Measurements from ENCODE around the gene DCLRE1B. TPM values are rescaled to one million over a fixed set of nuclear protein-coding genes. Genes with fewer than 3 reads are reported as not detected.

DCLRE1B gene
- total and polyA plus RNA-seq, 9 of the 15 experiments (the other 6 are each of a cell fraction or from before 2014, with no cell fraction given) = 10.6 to 28.8 (median 17.2) TPM

GRCh38 chr1:113929750-113930498 is 24.8 kb downstream of the DCLRE1B start (continued):
- TF ChIP-seq HDGF (IDR thresholded peaks at IDR 0.05) (no peak), KDM1A (IDR thresholded peaks at IDR 0.05) (no peak), TRIM25 (IDR thresholded peaks at IDR 0.05; ENCODE audit: borderline replicate concordance) (no peak), GTF2F1 (IDR thresholded peaks at IDR 0.05; ENCODE audit: low read depth, low read length) (no peak), ZNF764 (CRISPR knock-in tag; IDR thresholded peaks at IDR 0.05; ENCODE audit: low read depth) (no peak), KDM4B (IDR thresholded peaks at IDR 0.05; ENCODE audit: borderline replicate concordance in 2 of 2, low read depth in 1 of 2) (no peak; a peak in 1 of 4 replicates), ZNF586 (CRISPR knock-in tag; conservative IDR thresholded peaks at IDR 0.05) (no peak), THRAP3 (IDR thresholded peaks at IDR 0.05; ENCODE audit: borderline replicate concordance) (no peak), POLR3G (IDR thresholded peaks at IDR 0.05; ENCODE audit: extremely low read depth, insufficient read length, insufficient replicate concordance) (no peak), HEY1 (CRISPR knock-in tag; IDR thresholded peaks at IDR 0.05; ENCODE audit: borderline replicate concordance) (no peak), SIN3B (IDR thresholded peaks at IDR 0.05; ENCODE audit: low read depth) (no peak), CTCFL (IDR thresholded peaks at IDR 0.05; ENCODE audit: borderline replicate concordance, insufficient read depth, low read depth, low read length, poor library complexity, severe bottlenecking) (peak; percentile 98), E2F8 (IDR thresholded peaks at IDR 0.05; ENCODE audit: low read depth, partially characterized antibody) (no peak), RBM14 (IDR thresholded peaks at IDR 0.05; ENCODE audit: borderline replicate concordance, insufficient read depth, low read depth, low read length) (0 out of 2 replicates have a peak, but pooled peaks have one; percentile 36), ZNF354B (CRISPR knock-in tag; IDR thresholded peaks at IDR 0.05) (no peak)

Data from K562 (cell line).